Fibroblast of lung (primary cell): ENCODE measurements around the gene LILRB4. TPM values are rescaled to one million over a fixed set of nuclear protein-coding genes. Genes with fewer than 3 reads are reported as not detected.
"Not testable (repeated sequence)": the region's sequence is repeated elsewhere in the genome, so short reads cannot be mapped to it uniquely, and the experiment has no call there.

Experiments
- DNase-seq, 2 donors: peaks; one replicate each; pipeline versions ENCODE4 v3.0.0 to v3.0.0-alpha.2; 2010; ENCODE audit warnings: low read depth in 2 of 2
- H2AFZ ChIP-seq: 2 replicates; pipeline ENCODE4 v1.5.1; 2012; ENCODE audit warnings: low read length, control low read depth, inconsistent platforms
- H3K27ac ChIP-seq: 2 replicates; pipeline ENCODE4 v1.5.1; 2011; ENCODE audit warnings: low read length, control low read depth; ENCODE audit not compliant: insufficient read depth
- H3K27me3 ChIP-seq: 2 replicates; pipeline ENCODE4 v1.5.1; 2011; ENCODE audit warnings: mild to moderate bottlenecking, low read length; ENCODE audit not compliant: control insufficient read depth, insufficient read depth
- H3K36me3 ChIP-seq: 2 replicates; pipeline ENCODE4 v1.5.1; 2011; ENCODE audit warnings: low read length; ENCODE audit not compliant: control insufficient read depth, insufficient read depth
- H3K4me1 ChIP-seq: 2 replicates; pipeline ENCODE4 v1.5.1; 2011; ENCODE audit warnings: low read length; ENCODE audit not compliant: control insufficient read depth, insufficient read depth; ENCODE audit errors: extremely low read depth
- H3K4me2 ChIP-seq: 2 replicates; pipeline ENCODE4 v1.5.1; 2011; ENCODE audit warnings: low read length, control low read depth; ENCODE audit not compliant: insufficient read depth; ENCODE audit errors: extremely low read depth
- H3K4me3 ChIP-seq, 4 experiments: fragments of 200-600 bp in 1 of 4; sonication (generic) in 1 of 4; replicated peaks in 1 of 4; 2 replicates each; pipeline ENCODE4 v1.5.1; 2011 to 2016; ENCODE audit warnings: low read length in 4 of 4, low read depth in 3 of 4, mild to moderate bottlenecking in 3 of 4, control low read depth in 2 of 4, inconsistent platforms in 1 of 4, mixed read lengths in 1 of 4; ENCODE audit not compliant: insufficient read depth in 1 of 4; ENCODE audit errors: control extremely low read depth in 1 of 4
- H3K79me2 ChIP-seq: 2 replicates; pipeline ENCODE4 v1.5.1; 2012; ENCODE audit warnings: mild to moderate bottlenecking, low read length, inconsistent platforms; ENCODE audit not compliant: control insufficient read depth, insufficient read depth
- H3K9ac ChIP-seq: 2 replicates; pipeline ENCODE4 v1.5.1; 2011; ENCODE audit warnings: mild to moderate bottlenecking, low read length, control low read depth; ENCODE audit not compliant: insufficient read depth
- H3K9me3 ChIP-seq: 2 replicates; pipeline ENCODE4 v1.5.1; 2012; ENCODE audit warnings: low read depth, low read length; ENCODE audit not compliant: control insufficient read depth, insufficient read depth
- H4K20me1 ChIP-seq: 2 replicates; pipeline ENCODE4 v1.5.1; 2011; ENCODE audit warnings: low read length; ENCODE audit not compliant: control insufficient read depth, insufficient read depth; ENCODE audit errors: extremely low read depth
- EZH2 ChIP-seq: IDR thresholded peaks from 2 replicates; pipeline ENCODE4 v1.5.1; 2012; ENCODE audit warnings: low read length, control low read depth, mild to moderate bottlenecking; ENCODE audit errors: missing control alignments
- polyA plus RNA-seq, 2 donors: library from polyadenylated mRNA; depleted of rRNA in 1 of 2; stranded (reverse) in 1 of 2; unstranded in 1 of 2; fragments of >200 nt; gene quantifications; 2 replicates each; pipeline ENCODE4 v1.2.1, GENCODE V29; 2011 to 2012; ENCODE audit warnings: missing spikeins in 1 of 2
- total RNA-seq: library from RNA; depleted of rRNA; stranded (reverse); fragments of >200 nt; gene quantifications from 2 replicates; pipeline ENCODE4 v1.2.1, GENCODE V29; 2014
- TF ChIP-seq, protein P1 (sequence below), 2 donors: IDR thresholded peaks in 1 of 2; conservative IDR thresholded peaks in 1 of 2; 1 replicate in 1 of 2; 2 replicates in 1 of 2; pipeline ENCODE4 v1.5.1; 2011 to 2012; ENCODE audit warnings: low read length in 2 of 2, control low read depth in 1 of 2, inconsistent platforms in 1 of 2, low read depth in 1 of 2, mild to moderate bottlenecking in 1 of 2

The LILRB4 gene
- total and polyA plus RNA-seq, 2 donors (not counting 1 experiment from before 2014, with no cell fraction given): not detected

DNA sequence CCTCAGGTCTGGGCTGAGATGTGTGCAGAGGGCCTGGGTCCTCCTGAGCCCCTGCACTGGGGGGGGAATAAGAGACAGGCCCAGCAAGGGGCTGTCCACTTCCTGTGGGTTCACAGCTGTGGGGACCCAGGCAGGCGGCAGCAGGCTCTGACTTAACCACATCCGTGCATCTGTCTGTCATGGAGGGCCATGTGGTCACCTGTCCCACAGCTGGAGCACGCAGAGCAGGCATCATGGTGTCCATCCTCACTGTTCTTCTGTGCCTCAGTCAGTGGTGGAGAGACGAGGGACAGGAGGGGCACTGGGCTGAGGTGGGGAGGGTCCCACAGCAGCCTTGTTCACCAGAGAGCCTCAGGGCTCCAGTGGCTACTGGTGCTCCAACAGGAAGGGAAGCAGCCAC is 45.2 kb downstream of the LILRB4 start:
- Histone ChIP-seq H3K79me2 (no peaks in the 10 kb centered on the region), H3K4me1 (no peaks in the 10 kb centered on the region), H4K20me1 (no peaks in the 10 kb centered on the region), H3K36me3 (no peaks in the 10 kb centered on the region), H3K4me3 (no peak overlapping the region), H3K9me3 (no peaks in the 10 kb centered on the region), H3K27me3 (no peaks in the 10 kb centered on the region), H3K9ac (no peak overlapping the region), H2AFZ (no peak overlapping the region), H3K4me2 (no peak overlapping the region), H3K27ac (no peak overlapping the region)
- DNase-seq: no peak
- TF ChIP-seq EZH2: no peak
- TF ChIP-seq, protein P1, sequence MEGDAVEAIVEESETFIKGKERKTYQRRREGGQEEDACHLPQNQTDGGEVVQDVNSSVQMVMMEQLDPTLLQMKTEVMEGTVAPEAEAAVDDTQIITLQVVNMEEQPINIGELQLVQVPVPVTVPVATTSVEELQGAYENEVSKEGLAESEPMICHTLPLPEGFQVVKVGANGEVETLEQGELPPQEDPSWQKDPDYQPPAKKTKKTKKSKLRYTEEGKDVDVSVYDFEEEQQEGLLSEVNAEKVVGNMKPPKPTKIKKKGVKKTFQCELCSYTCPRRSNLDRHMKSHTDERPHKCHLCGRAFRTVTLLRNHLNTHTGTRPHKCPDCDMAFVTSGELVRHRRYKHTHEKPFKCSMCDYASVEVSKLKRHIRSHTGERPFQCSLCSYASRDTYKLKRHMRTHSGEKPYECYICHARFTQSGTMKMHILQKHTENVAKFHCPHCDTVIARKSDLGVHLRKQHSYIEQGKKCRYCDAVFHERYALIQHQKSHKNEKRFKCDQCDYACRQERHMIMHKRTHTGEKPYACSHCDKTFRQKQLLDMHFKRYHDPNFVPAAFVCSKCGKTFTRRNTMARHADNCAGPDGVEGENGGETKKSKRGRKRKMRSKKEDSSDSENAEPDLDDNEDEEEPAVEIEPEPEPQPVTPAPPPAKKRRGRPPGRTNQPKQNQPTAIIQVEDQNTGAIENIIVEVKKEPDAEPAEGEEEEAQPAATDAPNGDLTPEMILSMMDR (conservative IDR thresholded peaks at IDR 0.05 in 1 of 2, IDR thresholded peaks at IDR 0.05 in 1 of 2; ENCODE audit: low read depth in 1 of 2, low read length in 2 of 2): no peak

GRCh38 chr19:54708781-54709180 is 46.0 kb downstream of the LILRB4 start:
- Histone ChIP-seq H3K9ac (no peak overlapping the region), H3K4me3 (no peak overlapping the region), H3K4me2 (no peak overlapping the region), H3K36me3 (no peaks in the 10 kb centered on the region), H3K27ac (no peak overlapping the region), H3K27me3 (no peaks in the 10 kb centered on the region), H3K79me2 (no peaks in the 10 kb centered on the region), H2AFZ (no peak overlapping the region), H3K4me1 (no peaks in the 10 kb centered on the region), H4K20me1 (no peaks in the 10 kb centered on the region), H3K9me3 (no peaks in the 10 kb centered on the region)
- DNase-seq: no peak
- TF ChIP-seq, protein P1 (conservative IDR thresholded peaks at IDR 0.05 in 1 of 2, IDR thresholded peaks at IDR 0.05 in 1 of 2; ENCODE audit: low read depth in 1 of 2, low read length in 2 of 2): no peak
- TF ChIP-seq EZH2: no peak

DNA sequence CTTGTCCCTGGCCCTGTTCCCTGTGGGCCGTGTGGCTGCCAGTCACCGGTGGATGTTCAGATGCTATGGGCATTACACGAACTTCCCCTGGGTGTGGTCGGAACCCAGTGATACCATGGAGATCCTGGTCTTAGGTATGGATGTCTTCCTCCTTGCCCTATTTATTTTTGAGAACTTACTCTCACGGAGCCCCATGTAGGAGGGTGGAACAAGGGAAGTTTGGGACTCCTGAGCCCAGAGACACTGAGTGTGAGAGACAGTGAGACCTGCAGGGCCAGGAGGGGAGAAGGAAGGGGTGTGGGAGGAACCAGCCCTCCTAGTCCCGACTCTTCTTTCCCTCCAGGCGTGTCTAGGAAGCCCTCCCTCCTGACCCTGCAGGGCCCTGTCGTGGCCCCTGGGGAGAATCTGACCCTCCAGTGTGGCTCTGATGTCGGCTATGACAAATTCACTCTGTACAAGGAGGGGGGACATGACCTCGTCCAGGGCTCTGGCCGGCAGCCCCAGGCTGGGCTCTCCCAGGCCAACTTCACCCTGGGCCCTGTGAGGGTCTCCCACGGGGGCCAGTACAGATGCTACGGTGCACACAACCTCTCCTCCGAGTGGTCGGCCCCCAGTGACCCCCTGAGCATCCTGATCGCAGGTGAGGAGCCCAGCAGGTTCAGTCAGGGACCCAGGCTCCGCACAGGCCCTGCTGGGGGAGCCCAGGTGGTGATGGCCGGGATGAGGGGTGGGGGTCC is 46.6 kb downstream of the LILRB4 start:
- no peak overlapping the region for H3K9ac ChIP-seq
- H3K4me1 ChIP-seq: no peaks in the 10 kb centered on the region
- no peaks in the 10 kb centered on the region for H3K79me2 ChIP-seq

GRCh38 chr19:54709956-54710355 is 47.2 kb downstream of the LILRB4 start:
- H3K9me3 ChIP-seq: not testable (repeated sequence)

More for the DNA sequence above, 46.6 kb downstream of the LILRB4 start:
- TF ChIP-seq EZH2: no peak
- TF ChIP-seq, protein P1 (conservative IDR thresholded peaks at IDR 0.05 in 1 of 2, IDR thresholded peaks at IDR 0.05 in 1 of 2; ENCODE audit: low read depth in 1 of 2, low read length in 2 of 2): no peak
- Histone ChIP-seq H3K4me3 (no peak overlapping the region), H3K36me3 (no peaks in the 10 kb centered on the region), H2AFZ (no peak overlapping the region), H3K4me2 (no peak overlapping the region), H3K27me3 (no peaks in the 10 kb centered on the region), H3K27ac (no peak overlapping the region), H4K20me1 (no peaks in the 10 kb centered on the region), H3K9me3 (no peaks in the 10 kb centered on the region)
- no peak for DNase-seq

More at GRCh38 chr19:54709956-54710355, 47.2 kb downstream of the LILRB4 start:
- not testable (repeated sequence) for H2AFZ ChIP-seq, H3K4me3 ChIP-seq, H3K4me2 ChIP-seq, H4K20me1 ChIP-seq, H3K4me1 ChIP-seq, H3K79me2 ChIP-seq, H3K36me3 ChIP-seq, H3K27me3 ChIP-seq, H3K9ac ChIP-seq, H3K27ac ChIP-seq, DNase-seq
